B cell (primary cell): ENCODE measurements around the gene PRUNE2.
"Not testable (repeated sequence)": the region's sequence is repeated elsewhere in the genome, so short reads cannot be mapped to it uniquely, and the experiment has no call there.

Source experiments
- CTCF ChIP-seq: fragments of 200-600 bp; IDR thresholded peaks from one replicate; pipeline ENCODE4 v1.8.0; 2022; ENCODE audit warnings: antibody characterized with exemption, mild to moderate bottlenecking
- EZH2 ChIP-seq: IDR thresholded peaks from 2 replicates; pipeline ENCODE4 v1.6.1; 2012; ENCODE audit warnings: borderline replicate concordance, low read depth, mild to moderate bottlenecking, moderate library complexity, low read length; ENCODE audit not compliant: insufficient read depth, poor library complexity, severe bottlenecking

DNA sequence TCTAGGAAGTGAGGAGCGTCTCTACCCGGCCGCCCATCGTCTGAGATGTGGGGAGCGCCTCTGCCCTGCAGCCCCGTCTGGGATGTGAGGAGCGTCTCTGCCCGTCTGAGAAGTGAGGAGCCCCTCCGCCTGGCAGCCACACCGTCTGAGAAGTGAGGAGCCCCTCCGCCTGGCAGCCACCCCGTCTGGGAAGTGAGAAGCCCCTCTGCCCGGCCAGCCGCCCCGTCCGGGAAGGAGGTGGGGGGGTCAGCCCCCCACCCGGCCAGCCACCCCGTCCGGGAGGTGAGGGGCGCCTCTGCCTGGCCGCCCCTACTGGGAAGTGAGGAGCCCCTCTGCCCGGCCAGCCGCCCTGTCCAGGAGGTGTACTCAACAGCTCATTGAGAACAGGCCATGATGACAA is 49.5 kb upstream of the PRUNE2 start:
- not testable (repeated sequence) for TF ChIP-seq EZH2, CTCF
